Vagina (tissue), 2 donors: ENCODE results near the gene TARBP2. TPM values are rescaled to one million over a fixed set of nuclear protein-coding genes. Genes with fewer than 3 reads are reported as not detected.

Experiments used
- DNase-seq, 2 donors: peaks; one replicate each; pipeline ENCODE4 v3.0.0-alpha.2; 2017; ENCODE audit errors: extremely low spot score in 2 of 2
- H3K27ac ChIP-seq: fragments of 200-600 bp; sonication (generic); one replicate; pipeline ENCODE4 v1.5.1; 2019
- H3K27me3 ChIP-seq: fragments of 200-600 bp; sonication (generic); one replicate; pipeline ENCODE4 v1.5.1; 2019
- H3K36me3 ChIP-seq, 2 donors: fragments of 200-600 bp; sonication (generic); one replicate each; pipeline ENCODE4 v1.5.1; 2017 to 2019
- H3K4me1 ChIP-seq: fragments of 200-600 bp; sonication (generic); one replicate; pipeline ENCODE4 v1.5.1; 2019
- H3K4me3 ChIP-seq, 2 donors: fragments of 200-600 bp; sonication (generic); 1 replicate in 1 of 2; 2 replicates in 1 of 2; pipeline ENCODE4 v1.5.1; 2016 to 2019
- H3K9me3 ChIP-seq: fragments of 200-600 bp; sonication (generic); one replicate; pipeline ENCODE4 v1.5.1; 2019
- CTCF ChIP-seq, 3 experiments: fragments of 450-650 bp in 2 of 3; fragments of 200-600 bp in 1 of 3; sonication (generic) in 1 of 3; IDR thresholded peaks; one replicate each; pipeline ENCODE4 v1.5.1; 2017 to 2019; ENCODE audit warnings: antibody characterized with exemption in 3 of 3, mild to moderate bottlenecking in 2 of 3, moderate library complexity in 2 of 3
- POLR2A ChIP-seq, 2 donors: fragments of 450-650 bp; IDR thresholded peaks; one replicate each; pipeline ENCODE4 v1.6.1; 2017; ENCODE audit warnings: antibody characterized with exemption in 2 of 2, mild to moderate bottlenecking in 2 of 2, moderate library complexity in 2 of 2
- POLR2AphosphoS5 ChIP-seq, 2 donors: sonication (generic); formaldehyde crosslinking; IDR thresholded peaks; one replicate each; pipeline ENCODE4 v1.9.0; 2017; ENCODE audit warnings: antibody characterized with exemption in 2 of 2, mild to moderate bottlenecking in 2 of 2, low read depth in 1 of 2; ENCODE audit not compliant: insufficient read depth in 1 of 2
- intact Hi-C: fragments of 100-400 bp; cut with DNase I; formaldehyde crosslinking; loops from one replicate; pipeline ENCODE4 v1.15.1; 2023
- small RNA-seq: library from RNA; depleted of rRNA; stranded (forward); fragments of <200 nt; gene quantifications from one replicate; pipeline ENCODE3, GENCODE V24; 2016
- total RNA-seq: library from RNA; depleted of rRNA; stranded (reverse); fragments of >200 nt; gene quantifications from one replicate; pipeline ENCODE4 v1.2.3, GENCODE V29; 2016

TARBP2 gene
- total RNA-seq, 1 donor from 2014 or later = 17.7 TPM

GRCh38 chr12:53550595-53550994, 49.5 kb downstream of the TARBP2 start:
- H3K36me3 ChIP-seq = peaks cover 0 to 38% of the 10 kb centered on the region in 2 donors
- intact Hi-C loops = no loop called here

GRCh38 chr12:53551889-53552291, 50.8 kb downstream of the TARBP2 start:
- TF ChIP-seq POLR2A (IDR thresholded peaks at IDR 0.05) (no peak), CTCF (IDR thresholded peaks at IDR 0.05) (no peak), POLR2AphosphoS5 (IDR thresholded peaks at IDR 0.05; ENCODE audit: insufficient read depth in 1 of 2, low read depth in 1 of 2) (no peak)
- H3K9me3 ChIP-seq = no peaks in the 10 kb centered on the region
- no peaks in the 10 kb centered on the region for H3K4me1 ChIP-seq
- H3K36me3 ChIP-seq = peaks cover 0 to 38% of the 10 kb centered on the region in 2 donors
- no peaks in the 10 kb centered on the region for H3K27me3 ChIP-seq
- DNase-seq = no peak
- H3K4me3 ChIP-seq = no peak overlapping the region
- intact Hi-C loops = no loop called here
- no peak overlapping the region for H3K27ac ChIP-seq

More at GRCh38 chr12:53550595-53550994, 49.5 kb downstream of the TARBP2 start:
- TF ChIP-seq POLR2AphosphoS5 (IDR thresholded peaks at IDR 0.05; ENCODE audit: insufficient read depth in 1 of 2, low read depth in 1 of 2) (no peak), CTCF (IDR thresholded peaks at IDR 0.05) (no peak), POLR2A (IDR thresholded peaks at IDR 0.05) (no peak)
- Histone ChIP-seq H3K4me1 (no peaks in the 10 kb centered on the region), H3K27me3 (no peaks in the 10 kb centered on the region), H3K4me3 (no peak overlapping the region), H3K9me3 (no peaks in the 10 kb centered on the region), H3K27ac (no peak overlapping the region)
- DNase-seq = no peak

- no peaks in the 10 kb centered on the region for H3K4me1 ChIP-seq
- H3K36me3 ChIP-seq = peaks cover 0 to 33% of the 10 kb centered on the region in 2 donors
- H3K27ac ChIP-seq = no peak overlapping the region
- H3K9me3 ChIP-seq = no peaks in the 10 kb centered on the region
- intact Hi-C loops = no loop called here
- DNase-seq = no peak
- H3K27me3 ChIP-seq = no peaks in the 10 kb centered on the region
- H3K4me3 ChIP-seq = no peak overlapping the region
- TF ChIP-seq POLR2A (IDR thresholded peaks at IDR 0.05) = no peak
- TF ChIP-seq POLR2AphosphoS5 (IDR thresholded peaks at IDR 0.05; ENCODE audit: insufficient read depth in 1 of 2, low read depth in 1 of 2) = no peak
- TF ChIP-seq CTCF (IDR thresholded peaks at IDR 0.05) = no peak
Observed at GRCh38 chr12:53552361-53553327, 51.6 kb downstream of the TARBP2 start.

Small RNA genes lying within 50 kb of the gene (small RNA-seq; reads per million reads assigned to genes)
- not detected for gene AC023509.3

Other genes starting within 250 kb of the TARBP2 start
- 17.7 TPM for gene ESPL1, start 233.0 kb upstream of the TARBP2 start, total RNA-seq
- gene PFDN5, start 205.7 kb upstream of the TARBP2 start, total RNA-seq = 673 TPM
- 41.5 TPM for gene MYG1, start 201.6 kb upstream of the TARBP2 start, total RNA-seq
- 30.9 TPM for gene AAAS, start 179.7 kb upstream of the TARBP2 start, total RNA-seq
- gene SP7, start 164.9 kb upstream of the TARBP2 start, total RNA-seq = not detected
- gene SP1, start 121.1 kb upstream of the TARBP2 start, total RNA-seq = 76.1 TPM
- gene AMHR2, start 77.4 kb upstream of the TARBP2 start, total RNA-seq = 1.2 TPM
- gene PRR13, start 59.5 kb upstream of the TARBP2 start, total RNA-seq = 54.0 TPM
- 488 TPM for gene PCBP2, start 49.2 kb upstream of the TARBP2 start, total RNA-seq
- gene MAP3K12, start 1.8 kb upstream of the TARBP2 start, total RNA-seq = 21.9 TPM
- gene NPFF, start 6.2 kb downstream of the TARBP2 start, total RNA-seq = not detected
- 34.9 TPM for gene ATF7, start 125.1 kb downstream of the TARBP2 start, total RNA-seq
- gene ATP5MC2, start 174.8 kb downstream of the TARBP2 start, total RNA-seq = 311 TPM
- gene CALCOCO1, start 226.2 kb downstream of the TARBP2 start, total RNA-seq = 131 TPM